Neural cell (in vitro differentiated cells): ENCODE data around the gene CCDC7.

ENCODE experiments used
- CTCF ChIP-seq: fragments of 450-650 bp; IDR thresholded peaks from 2 replicates; pipeline ENCODE4 v1.5.1; 2014; ENCODE audit warnings: antibody characterized with exemption, mild to moderate bottlenecking, moderate library complexity; ENCODE audit not compliant: poor library complexity, severe bottlenecking
- EP300 ChIP-seq: fragments of 450-650 bp; conservative IDR thresholded peaks from 2 replicates; pipeline ENCODE4 v1.6.1; 2014; ENCODE audit warnings: antibody characterized with exemption, mild to moderate bottlenecking, moderate library complexity; ENCODE audit not compliant: poor library complexity, severe bottlenecking
- EZH2 ChIP-seq: fragments of 200-600, 300-800 bp; shearing (Covaris generic), sonication (generic); IDR thresholded peaks from 2 replicates; pipeline ENCODE4 v1.6.1; 2014; ENCODE audit warnings: antibody characterized with exemption, low read length, borderline replicate concordance, mild to moderate bottlenecking; ENCODE audit not compliant: insufficient read depth, poor library complexity, severe bottlenecking
- POLR2AphosphoS5 ChIP-seq: IDR thresholded peaks from 2 replicates; pipeline ENCODE4 v1.6.1; 2012
- RAD21 ChIP-seq: fragments of 450-650 bp; conservative IDR thresholded peaks from 2 replicates; pipeline ENCODE4 v1.6.1; 2014; ENCODE audit warnings: antibody characterized with exemption, mild to moderate bottlenecking, moderate library complexity
- REST ChIP-seq: IDR thresholded peaks from 2 replicates; pipeline ENCODE4 v1.6.1; 2012; ENCODE audit warnings: borderline replicate concordance
- TAF1 ChIP-seq: IDR thresholded peaks from 2 replicates; pipeline ENCODE4 v1.6.1; 2012; ENCODE audit warnings: low read depth

GRCh38 chr10:32877915-32878314 is 432.0 kb downstream of the CCDC7 start:
- TF ChIP-seq RAD21 = no peak
- no peak for TF ChIP-seq CTCF
- TF ChIP-seq REST = no peak
- no peak for TF ChIP-seq EZH2
- no peak for TF ChIP-seq TAF1
- no peak for TF ChIP-seq POLR2AphosphoS5
- TF ChIP-seq EP300 = no peak
